M059J (cell line): ENCODE results near the gene SP5. TPM values are rescaled to one million over a fixed set of nuclear protein-coding genes. Genes with fewer than 3 reads are reported as not detected.
A peak's percentile ranks its signal among the peaks of the same experiment; 100 is the strongest.
"Not testable (repeated sequence)": the region's sequence is repeated elsewhere in the genome, so short reads cannot be mapped to it uniquely, and the experiment has no call there.

Source experiments
- DNase-seq: peaks from one replicate; pipeline ENCODE4 v3.0.0-alpha.2; 2012; ENCODE audit warnings: low read depth
- total RNA-seq: library from RNA; depleted of rRNA; stranded (reverse); fragments of >200 nt; shearing (Covaris generic); gene quantifications from 2 replicates; pipeline ENCODE4 v1.2.3, GENCODE V29; 2014; rRNA removed

SP5 gene
- total RNA-seq, 1 experiment from 2014 or later, result 0.42 TPM

GRCh38 chr2:170739048-170739447 is 23.9 kb downstream of the SP5 start:
- DNase-seq, result peak; percentile 90

DNA sequence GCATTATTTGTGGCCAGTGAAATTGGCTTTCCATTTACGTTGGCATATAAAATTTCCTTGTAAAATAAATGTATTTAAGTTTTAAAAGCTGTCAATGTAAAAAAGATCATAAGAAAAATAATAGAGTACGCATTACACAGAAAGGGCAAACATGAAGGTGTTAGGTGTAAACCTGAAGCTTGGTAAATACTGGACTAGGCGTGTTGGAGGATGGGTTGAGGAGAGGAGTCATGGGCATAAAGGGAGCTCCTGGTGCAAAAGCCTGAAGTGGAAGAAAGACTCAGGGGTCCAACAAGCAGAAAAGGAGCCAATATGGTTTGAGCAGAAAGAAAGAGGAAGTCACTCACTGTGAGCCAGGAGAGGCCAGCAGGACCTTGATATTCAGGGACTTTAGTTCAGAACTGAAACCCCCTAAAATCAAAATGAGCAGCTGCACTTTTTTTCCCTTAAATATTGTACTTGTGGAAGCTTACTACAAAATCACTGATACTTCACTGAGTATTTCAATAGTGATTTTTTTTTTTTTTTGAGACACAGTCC is 24.4 kb downstream of the SP5 start:
- DNase-seq, result no peak

GRCh38 chr2:170740660-170741059 is 25.5 kb downstream of the SP5 start:
- no peak for DNase-seq

DNA sequence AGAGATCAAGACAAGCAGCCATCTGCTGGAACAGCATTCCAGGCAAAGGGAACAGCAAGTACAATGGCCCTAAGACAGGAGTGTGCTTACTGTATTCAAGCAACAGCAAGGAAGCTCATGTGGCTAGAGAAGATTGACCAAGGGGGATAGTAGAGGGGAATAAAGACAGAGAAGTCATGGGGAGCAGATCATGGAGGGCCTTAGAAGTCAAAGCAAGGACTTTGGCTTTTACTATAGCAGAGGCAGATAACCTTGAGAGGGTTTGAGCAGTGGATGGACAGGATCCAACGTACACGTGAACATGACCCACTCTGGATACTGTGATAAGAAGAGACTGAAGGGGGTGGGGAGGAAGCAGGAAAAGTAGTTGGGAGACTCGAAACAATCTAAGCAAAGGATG is 26.9 kb downstream of the SP5 start:
- DNase-seq, result no peak

DNA sequence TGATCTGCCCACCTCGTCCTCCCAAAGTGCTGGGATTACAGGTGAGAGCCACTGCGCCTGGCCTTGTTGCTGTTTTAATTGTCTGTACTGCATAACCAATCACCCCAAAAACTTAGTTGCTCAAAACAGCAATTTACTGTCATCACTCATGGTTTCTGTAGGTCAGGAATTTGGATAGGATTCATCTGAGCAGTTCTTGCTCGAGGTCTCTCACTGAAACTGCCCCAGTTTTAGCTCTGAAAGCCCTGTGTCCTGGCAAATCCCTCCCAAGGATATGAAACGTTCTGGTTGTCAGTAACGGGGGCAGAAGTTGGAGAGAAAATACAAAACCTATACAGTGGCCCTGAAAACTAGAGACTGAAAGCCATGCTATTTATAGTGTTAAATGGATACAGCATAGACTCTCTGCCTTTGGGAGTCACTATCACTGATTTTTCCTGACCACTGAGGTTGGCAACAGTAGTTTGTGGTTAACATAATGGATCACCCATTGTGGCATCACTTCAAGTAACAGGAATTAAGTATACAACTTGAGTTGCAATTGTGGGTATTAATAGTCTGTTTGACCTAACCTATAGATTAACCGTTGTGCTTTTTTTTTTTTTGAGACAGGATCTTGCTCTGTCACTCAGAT is 27.9 kb downstream of the SP5 start:
- DNase-seq, result peak; percentile 26

DNA sequence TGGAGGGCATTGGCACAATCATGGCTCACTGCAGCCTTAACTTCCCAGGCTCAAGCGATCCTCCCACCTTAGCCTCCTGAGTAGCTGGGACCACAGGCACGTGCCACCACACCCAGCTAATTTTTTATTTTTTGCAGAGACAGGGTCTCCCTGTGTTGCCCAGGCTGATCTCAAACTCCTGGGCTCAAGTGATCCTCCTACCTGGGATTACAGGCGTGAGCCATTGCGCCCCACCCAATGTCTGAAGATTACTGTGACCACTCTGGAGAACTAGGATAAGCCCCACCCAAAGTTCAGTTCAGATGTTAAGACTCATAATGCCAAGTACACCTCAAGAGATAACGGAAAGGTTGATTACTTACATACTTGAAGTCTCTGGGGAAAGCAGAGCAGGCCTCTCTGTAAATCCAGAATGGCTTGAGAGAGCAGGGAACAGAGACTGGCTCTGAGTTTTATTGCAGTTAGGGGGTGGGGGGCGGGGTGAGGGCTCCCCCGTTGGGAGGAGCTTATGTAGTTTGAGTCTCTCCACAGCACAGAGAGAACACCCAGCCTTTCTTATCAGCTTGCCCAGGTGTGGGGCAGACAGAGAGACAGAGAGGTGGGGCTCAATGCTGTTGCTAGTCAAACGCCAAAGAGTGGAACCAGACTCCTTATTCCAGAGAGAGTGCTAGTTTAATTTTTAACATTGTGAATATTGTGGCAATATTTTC is 28.5 kb downstream of the SP5 start:
- DNase-seq, result no peak

- no peak for DNase-seq
Observed at GRCh38 chr2:170744248-170745002, 29.3 kb downstream of the SP5 start.

DNA sequence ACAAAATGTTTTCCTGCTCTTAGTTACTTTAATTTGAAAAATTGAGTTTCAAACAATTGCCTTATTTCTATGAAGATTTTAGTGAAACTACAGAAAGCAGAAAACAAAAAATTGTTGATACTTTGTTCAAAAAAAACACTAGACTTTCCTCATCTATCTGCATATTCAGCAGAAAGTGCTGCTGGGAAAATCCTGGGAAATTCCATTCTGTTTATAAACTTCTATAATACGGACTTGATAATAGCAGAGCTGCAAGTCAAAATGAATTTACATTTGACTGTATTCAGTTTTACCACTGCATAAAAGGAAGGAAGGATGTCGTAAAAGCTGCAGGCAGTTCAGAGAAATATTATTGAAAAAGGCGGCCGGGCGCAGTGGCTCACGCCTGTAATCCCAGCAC is 30.2 kb downstream of the SP5 start:
- no peak for DNase-seq

GRCh38 chr2:170747921-170748320 is 32.8 kb downstream of the SP5 start:
- peak; percentile 76 for DNase-seq

DNA sequence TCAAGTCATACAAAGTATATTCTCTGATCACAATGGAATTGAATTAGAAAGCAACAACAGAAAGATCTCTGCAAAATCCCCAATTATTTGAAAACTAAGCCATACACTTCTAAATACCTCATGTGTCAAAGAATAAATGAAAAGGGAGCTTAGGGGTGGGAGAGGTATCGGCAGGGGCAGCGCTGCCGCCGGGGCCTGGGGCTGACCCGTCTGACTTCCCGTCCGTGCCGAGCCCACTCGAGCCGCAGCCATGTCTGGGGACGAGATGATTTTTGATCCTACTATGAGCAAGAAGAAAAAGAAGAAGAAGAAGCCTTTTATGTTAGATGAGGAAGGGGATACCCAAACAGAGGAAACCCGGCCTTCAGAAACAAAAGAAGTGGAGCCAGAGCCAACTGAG is 36.4 kb downstream of the SP5 start:
- DNase-seq, result not testable (repeated sequence)

DNA sequence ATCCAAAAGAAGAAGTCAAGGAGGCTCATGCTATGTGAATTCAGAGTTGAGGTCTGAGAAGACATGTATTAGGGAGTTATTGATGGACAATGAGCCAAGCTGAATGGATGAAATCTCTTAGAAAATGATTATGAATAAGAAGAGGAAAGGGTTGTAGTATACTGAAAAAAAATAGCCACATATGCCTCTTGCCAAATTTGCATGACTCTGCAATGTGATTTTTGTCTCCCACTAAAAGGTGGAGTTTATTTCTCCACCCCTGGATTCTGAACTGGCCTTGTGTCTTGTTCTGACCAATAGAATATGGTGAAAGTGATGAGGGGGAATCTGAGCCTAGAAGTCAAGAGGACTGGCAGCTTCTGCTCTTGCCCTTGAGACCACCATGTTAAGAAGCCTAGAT is 46.4 kb downstream of the SP5 start:
- no peak for DNase-seq

DNA sequence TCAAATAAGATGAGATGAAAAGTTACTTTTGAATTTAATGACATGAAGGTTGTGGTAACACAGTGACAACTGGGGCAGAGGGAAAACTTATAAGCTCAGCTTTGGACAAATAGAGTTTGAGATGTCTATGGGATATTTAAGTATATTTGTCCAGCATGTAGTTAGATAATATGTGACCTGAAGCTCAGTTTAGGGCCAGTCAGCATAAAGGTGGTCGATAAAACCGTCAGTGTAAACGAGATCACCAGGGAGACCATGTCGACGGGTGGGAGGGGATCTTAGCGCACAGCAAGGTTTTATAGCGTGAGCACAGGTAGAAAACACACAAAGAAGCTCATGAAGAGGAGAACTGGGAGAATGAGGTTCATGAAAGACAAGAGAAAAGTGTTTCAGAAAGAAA is 47.6 kb downstream of the SP5 start:
- DNase-seq, result no peak

DNA sequence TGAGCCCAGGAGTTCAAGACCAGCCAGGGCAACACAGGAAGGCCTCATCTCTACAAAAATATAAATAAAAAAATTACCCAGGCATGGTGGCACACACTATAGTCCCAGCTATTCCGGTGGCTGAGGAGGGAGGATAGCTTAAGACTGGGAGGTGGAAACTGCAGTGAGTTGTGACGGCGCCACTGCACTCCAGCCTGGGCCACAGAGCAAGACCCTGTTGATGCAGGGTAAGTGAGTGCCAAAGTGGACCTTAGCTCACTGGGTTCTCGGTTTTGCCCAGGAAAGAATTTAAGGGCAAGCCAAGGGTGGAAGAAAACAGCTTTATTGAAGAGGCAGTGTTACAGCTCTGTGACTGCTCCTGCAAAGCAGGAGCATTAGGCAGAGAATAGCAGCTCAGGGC is 48.1 kb downstream of the SP5 start:
- DNase-seq, result no peak

DNA sequence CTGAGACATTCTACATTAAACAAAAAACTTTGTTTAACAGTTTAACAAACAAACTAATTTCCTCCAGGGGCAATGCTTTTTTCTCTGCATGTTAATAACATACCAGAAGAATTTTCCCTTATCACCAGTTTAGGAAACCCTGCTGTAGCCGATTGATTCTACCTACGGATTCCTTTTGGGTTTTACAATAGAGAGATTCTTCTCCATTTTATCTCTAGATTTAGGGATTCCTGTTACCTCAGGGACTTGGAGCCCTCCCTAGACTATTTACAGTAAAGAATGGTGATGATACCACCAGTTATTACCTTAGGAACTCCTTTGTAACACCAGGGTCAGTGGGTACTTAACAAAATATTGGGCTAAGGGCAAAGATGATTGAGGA is 49.7 kb downstream of the SP5 start:
- DNase-seq, result no peak

GRCh38 chr2:170766693-170767092 is 51.6 kb downstream of the SP5 start:
- DNase-seq, result no peak

Other genes with a start within 250 kb of the SP5 start
- gene ERICH2, start 55.0 kb downstream of the SP5 start, total RNA-seq, result not detected in 2 replicates
- gene GAD1, start 101.5 kb downstream of the SP5 start, total RNA-seq, result 3.0 and 3.6 TPM in 2 replicates
- gene GORASP2, start 213.9 kb downstream of the SP5 start, total RNA-seq, result 57.4 and 58.6 TPM in 2 replicates